Measurements from ENCODE around the gene MESP1. TPM values are rescaled to one million over a fixed set of nuclear protein-coding genes. Genes with fewer than 3 reads are reported as not detected.
A peak's percentile ranks its signal among the peaks of the same experiment; 100 is the strongest.

Gene MESP1
- total RNA-seq, 1 experiment from 2014 or later: 32.9 TPM

GRCh38 chr15:89772932-89773583 lies 22.0 kb upstream of the MESP1 start:
- Histone ChIP-seq H3K27ac (ENCODE audit: low read length) (no peak overlapping the region), H3K36me3 (ENCODE audit: low read depth, low read length) (no peaks in the 10 kb centered on the region), H3K27me3 (ENCODE audit: low read length) (no peaks in the 10 kb centered on the region), H3K9ac (ENCODE audit: low read length) (no peak overlapping the region), H3K79me2 (ENCODE audit: low read length) (no peaks in the 10 kb centered on the region), H3K4me3 (ENCODE audit: low read length) (no peak overlapping the region), H3F3A (ENCODE audit: low read length, unreplicated experiment) (no peaks in the 10 kb centered on the region), H3K9me3 (ENCODE audit: low read length) (no peaks in the 10 kb centered on the region), H3K4me2 (ENCODE audit: low read length) (no peak overlapping the region), H2AFZ (ENCODE audit: low read length) (no peak overlapping the region), H3K4me1 (ENCODE audit: insufficient read depth, low read length) (peaks cover 30% of the 10 kb centered on the region), H4K20me1 (ENCODE audit: low read length) (no peaks in the 10 kb centered on the region), H3K9me2 (replicated peaks; ENCODE audit: low read length) (no peaks in the 10 kb centered on the region)
- DNase-seq: peak; percentile 67
- peak; percentile 52 for ATAC-seq
- ChIA-PET CTCF (interaction anchor here (0.5 to 1.0 kb wide), 4 partner anchors 12 to 102 kb away, joined by 3 to 7 read pairs (median 6); no protein-coding TSS in a partner anchor), POLR2A (ENCODE audit: unreplicated experiment) (interaction anchor here (0.6 kb wide), 1 partner anchor 48 kb away, joined by 3 read pairs; no protein-coding TSS in a partner anchor)
- no peak for TF ChIP-seq EZH2 (IDR thresholded peaks at IDR 0.05; ENCODE audit: low read length, unreplicated experiment)
- peak; percentile 48 for TF ChIP-seq CTCF (conservative IDR thresholded peaks at IDR 0.05; ENCODE audit: low read depth, low read length)
- no peak for TF ChIP-seq EZH2phosphoT487 (IDR thresholded peaks at IDR 0.05; ENCODE audit: borderline replicate concordance, low read length)
- BruUV-seq (replicated peaks): no TSS peak
- intact Hi-C loops (cut with micrococcal nuclease): loop anchor here (2.0 kb wide), 1 partner anchor 48 kb away; no protein-coding TSS in a partner anchor

GRCh38 chr15:89770041-89770440 lies 19.0 kb upstream of the MESP1 start:
- Histone ChIP-seq H3K79me2 (ENCODE audit: low read length) (no peaks in the 10 kb centered on the region), H3K27ac (ENCODE audit: low read length) (no peak overlapping the region), H3K27me3 (ENCODE audit: low read length) (no peaks in the 10 kb centered on the region), H2AFZ (ENCODE audit: low read length) (no peak overlapping the region; the same call in 1 of the 2 replicates), H3K4me1 (ENCODE audit: insufficient read depth, low read length) (peaks cover 18% of the 10 kb centered on the region; the same call in 1 of the 2 replicates), H3K4me2 (ENCODE audit: low read length) (no peak overlapping the region), H4K20me1 (ENCODE audit: low read length) (no peaks in the 10 kb centered on the region), H3K9me3 (ENCODE audit: low read length) (no peaks in the 10 kb centered on the region), H3K9ac (ENCODE audit: low read length) (no peak overlapping the region), H3K36me3 (ENCODE audit: low read depth, low read length) (no peaks in the 10 kb centered on the region), H3K4me3 (ENCODE audit: low read length) (no peak overlapping the region), H3K9me2 (replicated peaks; ENCODE audit: low read length) (no peaks in the 10 kb centered on the region), H3F3A (ENCODE audit: low read length, unreplicated experiment) (no peaks in the 10 kb centered on the region)
- ChIA-PET POLR2A (ENCODE audit: unreplicated experiment) (no interaction called here), CTCF (no interaction called here)
- TF ChIP-seq CTCF (conservative IDR thresholded peaks at IDR 0.05; ENCODE audit: low read depth, low read length): no peak
- no TSS peak for BruUV-seq (replicated peaks)
- intact Hi-C loops (cut with micrococcal nuclease): no loop called here
- DNase-seq: peak; percentile 25
- peak; percentile 48; the same call in 1 of the 2 replicates for ATAC-seq

- intact Hi-C loops (cut with micrococcal nuclease): no loop called here
- no peak overlapping the region for H3K4me2 ChIP-seq (ENCODE audit: low read length)
- no TSS peak for BruUV-seq (replicated peaks)
- no peak for ATAC-seq
- H3K4me1 ChIP-seq (ENCODE audit: insufficient read depth, low read length): peaks cover 18% of the 10 kb centered on the region; the same call in 1 of the 2 replicates
- H3K9me2 ChIP-seq (replicated peaks; ENCODE audit: low read length): no peaks in the 10 kb centered on the region
- ChIA-PET POLR2A (ENCODE audit: unreplicated experiment) (no interaction called here), CTCF (no interaction called here)
- H3K9me3 ChIP-seq (ENCODE audit: low read length): no peaks in the 10 kb centered on the region
- no peak overlapping the region for H3K4me3 ChIP-seq (ENCODE audit: low read length)
- H4K20me1 ChIP-seq (ENCODE audit: low read length): no peaks in the 10 kb centered on the region
- no peak overlapping the region for H2AFZ ChIP-seq (ENCODE audit: low read length)
- no peaks in the 10 kb centered on the region for H3K79me2 ChIP-seq (ENCODE audit: low read length)
- no peak for TF ChIP-seq EZH2phosphoT487 (IDR thresholded peaks at IDR 0.05; ENCODE audit: borderline replicate concordance, low read length)
- no peak for TF ChIP-seq EZH2 (IDR thresholded peaks at IDR 0.05; ENCODE audit: low read length, unreplicated experiment)
- no peak for TF ChIP-seq CTCF (conservative IDR thresholded peaks at IDR 0.05; ENCODE audit: low read depth, low read length)
- no peaks in the 10 kb centered on the region for H3K27me3 ChIP-seq (ENCODE audit: low read length)
- DNase-seq: no peak
- H3K27ac ChIP-seq (ENCODE audit: low read length): no peak overlapping the region
- no peaks in the 10 kb centered on the region for H3K36me3 ChIP-seq (ENCODE audit: low read depth, low read length)
- no peaks in the 10 kb centered on the region for H3F3A ChIP-seq (ENCODE audit: low read length, unreplicated experiment)
- no peak overlapping the region for H3K9ac ChIP-seq (ENCODE audit: low read length)
These were observed 18.3 kb upstream of the MESP1 start for GRCh38 chr15:89769366-89769765.

Measured in PC-3 (cell line).